Measurements from ENCODE around the gene UBN2. TPM values are rescaled to one million over a fixed set of nuclear protein-coding genes. Genes with fewer than 3 reads are reported as not detected.

Gene UBN2
- total RNA-seq, 1 experiment from 2014 or later = 14.8 TPM

DNA sequence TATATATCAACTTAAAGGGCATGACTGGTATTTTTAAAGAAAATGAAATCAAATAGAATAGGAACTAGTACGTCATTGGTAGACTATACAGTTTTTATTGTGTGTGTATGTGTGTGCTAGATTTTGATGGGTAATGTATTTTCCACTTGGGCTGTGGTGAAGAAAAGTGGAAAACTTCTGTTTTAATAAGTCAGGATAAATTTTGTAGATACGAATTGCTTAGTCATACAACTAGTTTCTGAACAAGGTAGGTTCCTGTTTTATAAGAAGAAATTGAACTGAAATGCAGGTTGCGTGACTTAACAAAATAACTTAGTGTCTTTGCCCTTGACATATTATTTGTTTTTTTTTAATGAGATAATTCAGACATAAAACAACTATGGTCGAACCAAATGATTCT lies 24.3 kb downstream of the UBN2 start:
- TF ChIP-seq ELF1 (IDR thresholded peaks at IDR 0.05; ENCODE audit: borderline replicate concordance, low read depth) = no peak
- Histone ChIP-seq H3K9me2 (ENCODE audit: insufficient read depth) (no peaks in the 10 kb centered on the region), H2AFZ (ENCODE audit: low read depth, low read length, poor library complexity, severe bottlenecking) (no peak overlapping the region), H3K4me3 (replicated peaks in 1 of 2; ENCODE audit: low read depth in 1 of 2, low read length in 2 of 2) (no peak overlapping the region), H4K20me1 (ENCODE audit: insufficient read depth) (no peaks in the 10 kb centered on the region), H3K9me3 (ENCODE audit: control insufficient read depth in 1 of 2, insufficient read depth in 1 of 2, low read depth in 1 of 2, low read length in 2 of 2) (no peaks in the 10 kb centered on the region), H3K9ac (ENCODE audit: low read length) (no peak overlapping the region), H3K79me2 (ENCODE audit: insufficient read depth, low read length) (no peaks in the 10 kb centered on the region), H3K36me3 (ENCODE audit: control insufficient read depth in 1 of 2, insufficient read depth in 2 of 2, low read length in 2 of 2) (peaks cover 14 to 16% of the 10 kb centered on the region in 2 experiments; a peak in 3 of 4 replicates), H3K4me2 (ENCODE audit: low read length) (no peak overlapping the region), H3K27me3 (ENCODE audit: insufficient read depth, low read length) (no peaks in the 10 kb centered on the region), H3K4me1 (ENCODE audit: control insufficient read depth in 1 of 2, insufficient read depth in 2 of 2, low read length in 2 of 2) (no peaks in the 10 kb centered on the region), H3K27ac (ENCODE audit: low read depth, low read length) (no peak overlapping the region)
- BruUV-seq (replicated peaks) = no TSS peak
- no peak for DNase-seq (ENCODE audit: low read depth, low spot score)
- CTCF ChIA-PET = no interaction called here
- intact Hi-C loops (cut with micrococcal nuclease) = no loop called here
- RAD21 ChIA-PET (ENCODE audit: low non-redundant PET in 1 of 2, low total read pairs in 2 of 2, uncharacterized antibody in 2 of 2, unreplicated experiment in 2 of 2) = no interaction called here
- no peak for ATAC-seq
- POLR2A ChIA-PET = no interaction called here

GRCh38 chr7:139259142-139259541 lies 28.1 kb downstream of the UBN2 start:
- Histone ChIP-seq H3K4me1 (ENCODE audit: control insufficient read depth in 1 of 2, insufficient read depth in 2 of 2, low read length in 2 of 2) (no peaks in the 10 kb centered on the region), H3K79me2 (ENCODE audit: insufficient read depth, low read length) (no peaks in the 10 kb centered on the region), H3K4me2 (ENCODE audit: low read length) (no peak overlapping the region), H3K27me3 (ENCODE audit: insufficient read depth, low read length) (no peaks in the 10 kb centered on the region), H3K9me3 (ENCODE audit: control insufficient read depth in 1 of 2, insufficient read depth in 1 of 2, low read depth in 1 of 2, low read length in 2 of 2) (no peaks in the 10 kb centered on the region), H3K9ac (ENCODE audit: low read length) (no peak overlapping the region), H3K27ac (ENCODE audit: low read depth, low read length) (no peak overlapping the region), H3K36me3 (ENCODE audit: control insufficient read depth in 1 of 2, insufficient read depth in 2 of 2, low read length in 2 of 2) (peaks cover 8 to 25% of the 10 kb centered on the region in 2 experiments; a peak in 3 of 4 replicates), H3K9me2 (ENCODE audit: insufficient read depth) (no peaks in the 10 kb centered on the region), H2AFZ (ENCODE audit: low read depth, low read length, poor library complexity, severe bottlenecking) (no peak overlapping the region), H4K20me1 (ENCODE audit: insufficient read depth) (no peaks in the 10 kb centered on the region), H3K4me3 (replicated peaks in 1 of 2; ENCODE audit: low read depth in 1 of 2, low read length in 2 of 2) (no peak overlapping the region)
- intact Hi-C loops (cut with micrococcal nuclease) = no loop called here
- CTCF ChIA-PET = no interaction called here
- RAD21 ChIA-PET (ENCODE audit: low non-redundant PET in 1 of 2, low total read pairs in 2 of 2, uncharacterized antibody in 2 of 2, unreplicated experiment in 2 of 2) = no interaction called here
- POLR2A ChIA-PET = no interaction called here
- TF ChIP-seq MAX (IDR thresholded peaks at IDR 0.05) (no peak), ELF1 (IDR thresholded peaks at IDR 0.05; ENCODE audit: borderline replicate concordance, low read depth) (no peak)
- no TSS peak for BruUV-seq (replicated peaks)
- no peak for ATAC-seq
- no peak for DNase-seq (ENCODE audit: low read depth, low spot score)

DNA sequence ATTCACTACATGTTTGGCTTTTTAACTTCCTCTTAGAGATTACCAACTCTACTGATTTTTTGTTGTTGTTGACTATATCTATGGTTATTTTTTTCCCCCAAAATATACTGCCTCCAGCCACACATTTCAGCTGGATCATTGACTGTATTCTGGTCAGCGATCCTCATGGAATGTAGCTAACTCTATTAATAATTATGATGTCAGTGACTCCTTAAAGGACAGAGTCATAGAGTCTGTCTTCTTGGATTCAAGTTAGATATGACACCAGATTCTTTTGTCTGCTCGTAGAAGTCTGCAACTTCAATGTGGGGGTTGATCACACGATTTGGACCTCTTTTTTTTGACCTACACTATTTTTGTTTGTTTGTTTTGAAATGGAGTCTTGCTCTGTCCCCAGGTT lies 33.2 kb downstream of the UBN2 start:
- ChIA-PET RAD21 (ENCODE audit: low non-redundant PET in 1 of 2, low total read pairs in 2 of 2, uncharacterized antibody in 2 of 2, unreplicated experiment in 2 of 2) (no interaction called here), CTCF (no interaction called here), POLR2A (no interaction called here)
- H3K36me3 ChIP-seq (ENCODE audit: control insufficient read depth in 1 of 2, insufficient read depth in 2 of 2, low read length in 2 of 2) = peaks cover 12 to 19% of the 10 kb centered on the region in 2 experiments
- no peak overlapping the region for H3K27ac ChIP-seq (ENCODE audit: low read depth, low read length)
- no peaks in the 10 kb centered on the region for H3K4me1 ChIP-seq (ENCODE audit: control insufficient read depth in 1 of 2, insufficient read depth in 2 of 2, low read length in 2 of 2)
- no peaks in the 10 kb centered on the region for H3K9me3 ChIP-seq (ENCODE audit: control insufficient read depth in 1 of 2, insufficient read depth in 1 of 2, low read depth in 1 of 2, low read length in 2 of 2)
- DNase-seq (ENCODE audit: low read depth, low spot score) = no peak
- BruUV-seq (replicated peaks) = no TSS peak
- TF ChIP-seq RAD21 (IDR thresholded peaks at IDR 0.05; ENCODE audit: low read depth) (no peak), CBX3 (IDR thresholded peaks at IDR 0.05; ENCODE audit: low read depth) (no peak), CEBPB (IDR thresholded peaks at IDR 0.05; ENCODE audit: low read depth) (no peak), EZH2 (IDR thresholded peaks at IDR 0.05) (no peak), YY1 (IDR thresholded peaks at IDR 0.05; ENCODE audit: extremely low read depth, insufficient replicate concordance, low read depth, low read length) (no peak), EZH2phosphoT487 (IDR thresholded peaks at IDR 0.05; ENCODE audit: borderline replicate concordance) (no peak), SIN3A (IDR thresholded peaks at IDR 0.05; ENCODE audit: low read depth) (no peak), EGR1 (IDR thresholded peaks at IDR 0.05; ENCODE audit: low read depth) (no peak), POLR2A (IDR thresholded peaks at IDR 0.05; ENCODE audit: borderline replicate concordance, extremely low read depth, insufficient read depth, insufficient read length) (no peak), JUND (IDR thresholded peaks at IDR 0.05) (no peak)
- TF ChIP-seq, protein P1, sequence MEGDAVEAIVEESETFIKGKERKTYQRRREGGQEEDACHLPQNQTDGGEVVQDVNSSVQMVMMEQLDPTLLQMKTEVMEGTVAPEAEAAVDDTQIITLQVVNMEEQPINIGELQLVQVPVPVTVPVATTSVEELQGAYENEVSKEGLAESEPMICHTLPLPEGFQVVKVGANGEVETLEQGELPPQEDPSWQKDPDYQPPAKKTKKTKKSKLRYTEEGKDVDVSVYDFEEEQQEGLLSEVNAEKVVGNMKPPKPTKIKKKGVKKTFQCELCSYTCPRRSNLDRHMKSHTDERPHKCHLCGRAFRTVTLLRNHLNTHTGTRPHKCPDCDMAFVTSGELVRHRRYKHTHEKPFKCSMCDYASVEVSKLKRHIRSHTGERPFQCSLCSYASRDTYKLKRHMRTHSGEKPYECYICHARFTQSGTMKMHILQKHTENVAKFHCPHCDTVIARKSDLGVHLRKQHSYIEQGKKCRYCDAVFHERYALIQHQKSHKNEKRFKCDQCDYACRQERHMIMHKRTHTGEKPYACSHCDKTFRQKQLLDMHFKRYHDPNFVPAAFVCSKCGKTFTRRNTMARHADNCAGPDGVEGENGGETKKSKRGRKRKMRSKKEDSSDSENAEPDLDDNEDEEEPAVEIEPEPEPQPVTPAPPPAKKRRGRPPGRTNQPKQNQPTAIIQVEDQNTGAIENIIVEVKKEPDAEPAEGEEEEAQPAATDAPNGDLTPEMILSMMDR (IDR thresholded peaks at IDR 0.05 in 2 of 3, conservative IDR thresholded peaks at IDR 0.05 in 1 of 3; ENCODE audit: borderline replicate concordance in 1 of 3, insufficient read depth in 1 of 3, low read depth in 2 of 3, low read length in 2 of 3) = no peak
- intact Hi-C loops (cut with micrococcal nuclease) = no loop called here
- no peaks in the 10 kb centered on the region for H3K9me2 ChIP-seq (ENCODE audit: insufficient read depth)
- H3K9ac ChIP-seq (ENCODE audit: low read length) = no peak overlapping the region
- no peak overlapping the region for H3K4me3 ChIP-seq (replicated peaks in 1 of 2; ENCODE audit: low read depth in 1 of 2, low read length in 2 of 2)
- H4K20me1 ChIP-seq (ENCODE audit: insufficient read depth) = no peaks in the 10 kb centered on the region
- H3K79me2 ChIP-seq (ENCODE audit: insufficient read depth, low read length) = no peaks in the 10 kb centered on the region
- no peaks in the 10 kb centered on the region for H3K27me3 ChIP-seq (ENCODE audit: insufficient read depth, low read length)
- no peak for ATAC-seq
- no peak overlapping the region for H2AFZ ChIP-seq (ENCODE audit: low read depth, low read length, poor library complexity, severe bottlenecking)
- no peak overlapping the region for H3K4me2 ChIP-seq (ENCODE audit: low read length)
